OCI-LY1 (cell line): ENCODE results near the gene CARS2.
"Not testable (repeated sequence)": the region's sequence is repeated elsewhere in the genome, so short reads cannot be mapped to it uniquely, and the experiment has no call there.

Experiments
- H2AFZ ChIP-seq: fragments of 200-600 bp; sonication (generic), shearing (Covaris generic); 2 replicates; pipeline ENCODE4 v1.6.0; 2014; ENCODE audit warnings: antibody characterized with exemption, mild to moderate bottlenecking, low read length
- H3F3A ChIP-seq: fragments of 200-600 bp; sonication (generic), shearing (Covaris generic); 2 replicates; pipeline ENCODE4 v1.6.0; 2014; ENCODE audit warnings: mild to moderate bottlenecking, antibody characterized with exemption, low read length, moderate library complexity; ENCODE audit not compliant: insufficient read depth
- H3K27ac ChIP-seq: fragments of 200-600 bp; sonication (generic); 2 replicates; pipeline ENCODE4 v1.5.1; 2014; ENCODE audit warnings: low read length, mixed run types, mild to moderate bottlenecking, low read depth; ENCODE audit not compliant: poor library complexity, severe bottlenecking
- H3K27me3 ChIP-seq: fragments of 200-600 bp; sonication (generic); 2 replicates; pipeline ENCODE4 v1.6.0; 2014; ENCODE audit warnings: antibody characterized with exemption, mild to moderate bottlenecking, low read length, moderate library complexity; ENCODE audit not compliant: insufficient read depth
- H3K36me3 ChIP-seq: fragments of 200-600 bp; sonication (generic); 2 replicates; pipeline ENCODE4 v1.6.1; 2014; ENCODE audit warnings: mild to moderate bottlenecking, antibody characterized with exemption, low read length, moderate library complexity, mixed read lengths; ENCODE audit not compliant: insufficient read depth
- H3K4me1 ChIP-seq: fragments of 200-600 bp; sonication (generic); 2 replicates; pipeline ENCODE4 v1.5.1; 2014; ENCODE audit warnings: mild to moderate bottlenecking, low read length, moderate library complexity; ENCODE audit not compliant: insufficient read depth, severe bottlenecking
- H3K4me2 ChIP-seq: fragments of 200-600 bp; sonication (generic), shearing (Covaris generic); 2 replicates; pipeline ENCODE4 v1.6.1; 2014; ENCODE audit warnings: low read length
- H3K4me3 ChIP-seq: fragments of 200-600 bp; sonication (generic); 2 replicates; pipeline ENCODE4 v1.5.1; 2014; ENCODE audit warnings: low read length, low read depth, mild to moderate bottlenecking, mixed read lengths; ENCODE audit not compliant: poor library complexity, severe bottlenecking
- H3K79me2 ChIP-seq: fragments of 200-600 bp; shearing (Covaris generic); 2 replicates; pipeline ENCODE4 v1.6.1; 2016; ENCODE audit warnings: mixed run types, low read length, mixed read lengths; ENCODE audit not compliant: insufficient read depth
- H3K9ac ChIP-seq: fragments of 200-600 bp; sonication (generic), shearing (Covaris generic); 2 replicates; pipeline ENCODE4 v1.6.1; 2014; ENCODE audit warnings: mild to moderate bottlenecking, low read length, mixed read lengths
- H3K9me2 ChIP-seq: fragments of 200-600 bp; sonication (generic), shearing (Covaris generic); 2 replicates; pipeline ENCODE4 v1.6.1; 2014; ENCODE audit warnings: low read depth, mild to moderate bottlenecking, low read length, mixed read lengths
- H3K9me3 ChIP-seq: fragments of 200-600 bp; shearing (Covaris generic); 2 replicates; pipeline ENCODE4 v1.6.1; 2014; ENCODE audit warnings: low read length, mixed read lengths
- H4K20me1 ChIP-seq: fragments of 200-600 bp; sonication (generic), shearing (Covaris generic); 2 replicates; pipeline ENCODE4 v1.6.0; 2016; ENCODE audit warnings: mild to moderate bottlenecking, low read length; ENCODE audit not compliant: insufficient read depth
- EZH2 ChIP-seq: fragments of 200-600 bp; sonication (generic), shearing (Covaris generic); IDR thresholded peaks from 2 replicates; pipeline ENCODE4 v1.8.0; 2017; ENCODE audit warnings: borderline replicate concordance, mixed run types, mild to moderate bottlenecking, antibody characterized with exemption, low read length, moderate library complexity, mixed read lengths
- TF ChIP-seq, protein P1 (sequence below): fragments of 200-600 bp; sonication (generic), shearing (Covaris generic); IDR thresholded peaks from 2 replicates; pipeline ENCODE4 v1.5.1; 2017; ENCODE audit warnings: mild to moderate bottlenecking, antibody characterized with exemption, low read length, moderate library complexity, mixed read lengths

Gene CARS2

DNA sequence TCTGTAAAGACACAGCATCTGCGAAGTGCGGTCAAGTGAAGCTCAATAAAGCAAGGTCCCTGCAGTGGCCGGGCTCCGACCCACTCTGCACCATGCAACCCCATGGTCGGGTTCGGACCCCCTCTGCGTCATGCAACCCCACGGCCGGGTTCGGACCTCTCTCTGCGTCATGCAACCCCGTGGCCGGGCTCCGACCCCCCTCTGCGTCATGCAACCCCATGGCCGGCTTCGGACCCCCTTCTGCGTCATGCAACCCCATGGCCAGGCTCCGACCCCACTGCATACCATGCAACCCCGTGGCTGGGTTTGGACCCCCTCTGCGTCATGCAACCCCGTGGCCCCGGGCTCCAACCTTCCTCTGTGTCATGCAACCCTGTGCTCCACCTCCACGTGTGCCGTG is 43.8 kb downstream of the CARS2 start:
- Histone ChIP-seq H3K4me3 (no peak overlapping the region), H3K27ac (no peak overlapping the region), H3F3A (no peaks in the 10 kb centered on the region), H3K4me2 (no peak overlapping the region), H3K9ac (no peak overlapping the region), H3K36me3 (peaks cover 96% of the 10 kb centered on the region), H2AFZ (no peak overlapping the region), H3K27me3 (no peaks in the 10 kb centered on the region), H3K79me2 (no peaks in the 10 kb centered on the region), H4K20me1 (no peaks in the 10 kb centered on the region), H3K9me2 (no peaks in the 10 kb centered on the region), H3K4me1 (peaks cover 22% of the 10 kb centered on the region), H3K9me3 (peaks cover 10% of the 10 kb centered on the region)
- no peak for TF ChIP-seq EZH2
- TF ChIP-seq, protein P1, sequence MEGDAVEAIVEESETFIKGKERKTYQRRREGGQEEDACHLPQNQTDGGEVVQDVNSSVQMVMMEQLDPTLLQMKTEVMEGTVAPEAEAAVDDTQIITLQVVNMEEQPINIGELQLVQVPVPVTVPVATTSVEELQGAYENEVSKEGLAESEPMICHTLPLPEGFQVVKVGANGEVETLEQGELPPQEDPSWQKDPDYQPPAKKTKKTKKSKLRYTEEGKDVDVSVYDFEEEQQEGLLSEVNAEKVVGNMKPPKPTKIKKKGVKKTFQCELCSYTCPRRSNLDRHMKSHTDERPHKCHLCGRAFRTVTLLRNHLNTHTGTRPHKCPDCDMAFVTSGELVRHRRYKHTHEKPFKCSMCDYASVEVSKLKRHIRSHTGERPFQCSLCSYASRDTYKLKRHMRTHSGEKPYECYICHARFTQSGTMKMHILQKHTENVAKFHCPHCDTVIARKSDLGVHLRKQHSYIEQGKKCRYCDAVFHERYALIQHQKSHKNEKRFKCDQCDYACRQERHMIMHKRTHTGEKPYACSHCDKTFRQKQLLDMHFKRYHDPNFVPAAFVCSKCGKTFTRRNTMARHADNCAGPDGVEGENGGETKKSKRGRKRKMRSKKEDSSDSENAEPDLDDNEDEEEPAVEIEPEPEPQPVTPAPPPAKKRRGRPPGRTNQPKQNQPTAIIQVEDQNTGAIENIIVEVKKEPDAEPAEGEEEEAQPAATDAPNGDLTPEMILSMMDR, result no peak

DNA sequence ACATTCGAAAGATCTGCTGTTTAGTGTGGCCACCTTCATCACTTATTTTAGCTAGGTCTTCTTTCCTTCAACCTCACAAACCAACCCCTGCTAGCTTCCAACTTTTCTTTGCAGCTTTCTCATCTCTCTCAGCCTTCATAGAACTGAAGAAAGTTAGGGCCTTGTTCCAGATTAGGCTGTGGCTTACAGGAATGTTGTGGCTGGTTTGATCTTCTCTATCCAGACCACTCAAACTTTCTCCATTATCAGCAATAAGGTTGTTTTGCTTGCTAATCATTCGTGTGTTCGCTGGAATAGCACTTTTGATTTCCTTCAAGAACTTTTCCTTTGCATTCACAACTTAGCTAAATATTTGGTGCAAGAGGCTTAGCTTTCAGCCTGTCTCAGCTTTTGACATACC is 44.7 kb downstream of the CARS2 start:
- Histone ChIP-seq H3K9me3 (peaks cover 10% of the 10 kb centered on the region), H3F3A (no peaks in the 10 kb centered on the region), H3K36me3 (peaks cover 88% of the 10 kb centered on the region), H4K20me1 (no peaks in the 10 kb centered on the region), H3K79me2 (no peaks in the 10 kb centered on the region), H3K9me2 (no peaks in the 10 kb centered on the region), H3K27ac (no peak overlapping the region), H3K4me1 (peaks cover 15% of the 10 kb centered on the region), H3K9ac (no peak overlapping the region), H3K4me3 (no peak overlapping the region), H2AFZ (no peak overlapping the region), H3K4me2 (no peak overlapping the region), H3K27me3 (no peaks in the 10 kb centered on the region)
- TF ChIP-seq, protein P1, result no peak
- no peak for TF ChIP-seq EZH2

DNA sequence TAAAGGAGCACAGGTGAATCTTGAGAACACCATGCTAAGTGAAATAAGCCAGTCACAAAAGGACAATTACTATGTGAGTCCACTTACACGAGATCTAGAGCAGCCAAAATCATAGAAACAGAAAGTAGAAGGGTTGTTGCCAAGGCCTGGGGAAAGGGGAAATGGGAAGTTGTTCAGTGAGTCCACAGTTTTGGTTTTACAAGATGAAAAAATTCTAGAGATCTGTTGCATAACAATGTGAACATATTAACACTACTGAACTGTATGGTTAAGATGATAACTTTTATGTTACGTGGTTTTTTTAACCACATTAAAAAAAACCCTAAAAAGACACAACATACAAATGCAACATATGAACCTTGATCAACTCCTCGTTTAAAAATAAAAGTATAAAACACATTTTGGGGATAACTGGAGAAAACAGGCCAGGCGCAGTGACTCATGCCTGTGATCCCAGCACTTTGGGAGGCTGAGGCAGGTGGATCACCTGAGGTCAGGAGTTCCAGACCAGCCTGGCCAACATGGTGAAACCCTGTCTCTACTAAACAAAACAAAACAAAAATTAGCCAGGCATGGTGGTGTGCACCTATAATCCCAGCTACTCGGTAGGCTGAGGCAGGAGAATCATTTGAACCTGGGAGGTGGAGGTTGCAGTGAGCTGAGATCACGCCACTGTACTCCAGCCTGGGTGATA is 47.6 kb downstream of the CARS2 start:
- H3K36me3 ChIP-seq, result peaks cover 80% of the 10 kb centered on the region
- not testable (repeated sequence) for H3K9me3 ChIP-seq, H3K4me1 ChIP-seq, H3K4me3 ChIP-seq, H3K9ac ChIP-seq, H3K9me2 ChIP-seq, H4K20me1 ChIP-seq, H3K79me2 ChIP-seq, H2AFZ ChIP-seq, H3K4me2 ChIP-seq, H3K27ac ChIP-seq, H3F3A ChIP-seq, H3K27me3 ChIP-seq

DNA sequence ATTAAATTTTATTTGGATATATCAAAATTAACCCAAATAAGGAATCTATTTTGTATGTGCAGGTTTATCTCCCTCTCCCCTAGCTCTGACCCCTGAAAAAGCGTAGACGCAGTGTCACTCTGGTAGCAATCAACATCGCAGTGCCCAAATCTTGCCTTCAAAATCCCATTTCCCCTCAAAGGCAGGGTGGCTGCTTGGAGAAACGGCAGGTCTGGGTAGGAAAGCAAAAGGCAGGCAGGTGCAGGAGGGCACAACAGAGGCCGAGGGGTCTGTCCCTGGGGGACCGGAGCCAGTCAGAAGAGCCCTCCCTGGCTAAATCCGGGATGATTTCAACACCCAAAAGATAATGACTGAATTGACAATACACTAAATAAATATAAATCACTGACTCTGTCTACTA is 48.7 kb downstream of the CARS2 start:
- Histone ChIP-seq H3F3A (no peaks in the 10 kb centered on the region), H2AFZ (no peak overlapping the region), H4K20me1 (no peaks in the 10 kb centered on the region), H3K9ac (no peak overlapping the region), H3K36me3 (peaks cover 76% of the 10 kb centered on the region), H3K79me2 (no peaks in the 10 kb centered on the region), H3K9me3 (peaks cover 10% of the 10 kb centered on the region), H3K4me3 (no peak overlapping the region), H3K9me2 (no peaks in the 10 kb centered on the region), H3K27me3 (no peaks in the 10 kb centered on the region), H3K4me1 (peaks cover 11% of the 10 kb centered on the region), H3K4me2 (no peak overlapping the region), H3K27ac (no peak overlapping the region)
- no peak for TF ChIP-seq EZH2
- TF ChIP-seq, protein P1, result no peak
